Stimulated activated CD8-positive, alpha-beta memory T cell treated with anti-CD3 and anti-CD28 coated beads, Interleukin-15, amount 100 ng/mL, for 4 hours (primary cell): ENCODE data around the gene HOXC6.
"Not testable (repeated sequence)": the region's sequence is repeated elsewhere in the genome, so short reads cannot be mapped to it uniquely, and the experiment has no call there.

Experiments used
- DNase-seq, 2 donors: peaks; one replicate each; pipeline ENCODE4 v3.0.0-alpha.2; 2020; ENCODE audit warnings: low read depth in 2 of 2

HOXC6 gene

DNA sequence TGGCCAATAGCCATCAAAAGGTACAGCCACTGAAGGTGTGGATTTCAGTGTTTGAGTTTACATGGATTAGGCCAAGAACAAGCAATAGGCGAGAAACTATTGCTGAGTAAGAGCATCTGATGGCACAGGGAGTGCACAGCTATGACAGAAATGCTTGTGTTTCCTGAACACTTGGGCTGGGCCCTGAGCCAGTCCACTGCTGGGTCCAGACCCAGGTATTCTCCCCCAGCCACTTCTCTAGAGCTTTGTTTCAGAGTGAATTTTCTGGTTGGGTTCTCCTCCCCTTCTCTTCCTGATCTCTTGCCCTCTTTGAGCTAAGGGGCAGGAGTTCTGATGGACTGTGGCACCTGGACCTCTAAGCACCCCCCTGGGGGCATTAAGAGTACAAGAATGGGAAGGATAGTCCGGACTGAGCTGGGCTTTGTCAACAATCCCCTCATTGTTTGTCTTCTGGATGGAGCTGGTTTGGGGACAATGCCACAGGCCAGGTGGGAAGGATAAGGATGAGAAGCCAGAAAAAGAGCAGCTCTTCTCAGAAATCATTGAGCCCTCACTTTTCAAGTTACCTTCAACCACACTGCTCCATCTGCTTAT, 13.0 kb downstream of the HOXC6 start:
- DNase-seq = no peak

DNA sequence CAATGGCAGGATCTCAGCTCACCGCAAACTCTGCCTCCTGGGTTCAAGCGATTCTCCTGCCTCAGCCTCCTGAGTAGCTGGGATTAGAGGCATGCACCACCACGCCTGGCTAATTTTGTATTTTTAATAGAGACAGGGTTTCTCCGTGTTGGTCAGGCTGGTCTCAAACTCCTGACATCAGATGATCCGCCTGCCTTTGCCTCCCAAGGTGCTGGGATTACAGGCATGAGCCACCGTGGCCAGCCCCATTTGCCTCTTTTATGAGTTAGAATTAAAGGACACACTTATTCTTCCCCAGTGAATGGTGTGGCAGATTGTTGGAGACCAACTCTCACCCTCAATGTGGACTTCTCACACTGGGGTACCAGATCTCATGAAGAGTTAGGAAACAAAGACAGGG, 13.8 kb downstream of the HOXC6 start:
- DNase-seq = not testable (repeated sequence)

DNA sequence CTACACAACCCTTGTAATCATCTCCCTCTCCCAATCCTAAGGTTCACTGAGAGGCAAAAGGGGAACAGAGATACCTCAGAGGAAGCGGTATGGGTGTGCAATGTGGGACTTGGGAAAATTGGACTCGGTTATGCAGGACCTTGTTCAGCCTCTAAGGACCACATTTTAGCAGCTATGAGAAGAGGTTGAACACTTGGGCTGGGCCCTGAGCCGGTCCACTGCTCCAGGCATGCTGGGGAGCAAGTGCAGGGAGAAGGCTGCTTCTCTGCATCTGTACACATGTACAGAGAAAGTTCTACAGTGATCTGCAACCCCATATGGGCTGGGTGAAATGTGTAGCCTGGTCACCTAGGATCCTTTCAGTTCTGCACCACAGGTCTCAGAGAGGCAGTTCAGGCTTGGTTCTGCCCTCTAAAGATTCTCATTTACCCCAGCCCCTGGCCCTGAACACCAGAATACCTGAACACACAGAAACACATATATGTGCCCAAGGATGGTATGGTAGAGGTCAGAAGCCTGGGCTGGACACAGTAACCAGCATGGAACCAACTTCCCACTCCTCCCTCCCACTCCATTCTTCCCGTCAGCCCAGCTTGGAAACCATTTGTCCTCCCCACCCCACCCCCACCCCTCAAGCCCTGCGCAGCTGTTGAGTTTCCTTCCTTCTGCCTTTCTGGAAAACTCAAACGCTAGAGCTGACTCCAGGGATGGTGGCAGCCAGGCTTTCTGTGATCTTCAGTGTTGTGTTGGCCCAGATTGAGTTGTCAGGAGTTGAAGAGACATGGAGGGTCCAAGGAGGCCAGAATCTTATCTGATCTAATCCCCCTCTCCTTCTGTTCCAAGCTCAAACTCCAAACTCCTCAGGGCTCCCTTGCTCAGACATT, 15.0 kb downstream of the HOXC6 start:
- no peak for DNase-seq

DNA sequence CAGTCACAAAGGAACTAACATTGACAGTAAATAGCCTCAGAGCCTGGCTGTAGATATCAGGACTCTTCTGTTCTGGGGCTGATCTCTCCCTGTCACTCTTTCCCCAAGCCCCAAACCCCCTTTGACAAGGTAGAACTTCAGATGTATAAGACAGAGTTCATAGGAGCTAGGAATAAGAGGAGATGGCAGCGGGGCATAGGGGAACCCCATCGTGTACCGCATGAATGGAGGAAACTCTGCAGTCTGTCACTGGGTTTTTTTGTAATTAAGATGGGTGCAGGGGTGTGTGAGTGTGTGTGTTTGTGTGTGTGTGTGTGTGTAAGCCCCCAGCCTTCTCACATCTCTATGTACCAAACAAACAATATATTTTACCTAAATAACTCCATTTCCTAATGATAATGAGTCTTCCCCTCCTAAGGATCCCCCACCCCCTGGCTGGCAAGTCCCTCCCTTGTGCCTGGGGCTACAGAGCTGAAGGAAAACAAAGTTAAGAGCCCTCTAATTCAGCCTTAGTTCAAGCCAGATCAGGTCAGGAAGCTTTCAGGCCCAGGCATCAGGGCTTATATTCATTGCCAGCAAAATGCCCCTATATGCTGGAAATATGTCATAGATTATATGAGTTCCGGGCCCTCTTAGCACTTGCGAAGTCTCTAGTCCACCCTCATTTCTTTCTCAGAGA, 16.3 kb downstream of the HOXC6 start:
- no peak for DNase-seq

DNA sequence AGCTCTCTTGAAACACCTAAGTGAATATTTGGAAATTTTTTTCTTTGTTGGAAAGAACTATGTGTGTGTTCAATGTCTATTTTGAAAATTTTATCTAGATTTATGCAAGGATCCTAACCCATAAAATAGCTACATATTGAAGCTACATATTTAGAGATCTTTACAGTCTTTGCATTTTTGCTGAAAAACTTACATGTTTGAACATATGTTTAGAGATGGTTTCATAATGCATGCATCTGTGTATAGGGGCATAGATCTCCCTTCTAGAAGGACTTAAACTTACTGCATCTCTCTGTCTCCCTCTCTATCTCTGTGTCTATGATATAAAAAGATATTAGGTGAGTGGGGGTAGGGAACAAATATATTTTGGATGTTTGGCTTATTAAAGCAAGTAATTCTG, 17.2 kb downstream of the HOXC6 start:
- DNase-seq = no peak

DNA sequence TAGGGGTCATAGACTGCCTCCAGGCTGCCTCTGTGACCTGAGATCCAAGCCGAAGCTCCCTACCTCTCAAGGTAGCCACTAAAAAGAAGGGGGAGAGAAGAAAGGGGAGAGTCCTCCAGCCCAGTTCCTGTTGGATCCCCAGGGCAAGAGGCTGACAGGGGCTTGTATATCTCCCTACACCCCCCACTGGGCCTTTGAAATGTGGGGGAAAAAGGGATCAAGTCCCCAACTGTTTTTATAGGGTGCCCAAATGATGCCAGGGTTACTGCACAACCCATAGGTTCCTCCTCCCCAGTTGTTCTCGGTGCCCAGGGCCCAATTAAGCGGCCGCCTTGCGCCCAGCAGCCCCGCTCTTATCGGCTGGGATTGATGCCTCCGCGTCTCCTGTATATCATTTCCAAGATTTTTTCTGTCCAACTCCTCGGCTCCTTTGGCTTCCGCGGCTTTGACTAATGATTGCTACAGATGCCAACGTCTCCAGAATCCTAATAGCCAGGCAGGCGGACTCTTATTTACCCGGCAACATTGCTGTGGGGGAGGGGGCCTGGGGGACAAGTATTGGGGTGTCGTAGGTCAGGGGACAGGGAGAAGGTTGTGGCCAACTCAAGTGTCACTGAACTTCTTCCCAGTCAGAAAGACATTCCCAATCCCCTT, 17.8 kb downstream of the HOXC6 start:
- no peak for DNase-seq

DNA sequence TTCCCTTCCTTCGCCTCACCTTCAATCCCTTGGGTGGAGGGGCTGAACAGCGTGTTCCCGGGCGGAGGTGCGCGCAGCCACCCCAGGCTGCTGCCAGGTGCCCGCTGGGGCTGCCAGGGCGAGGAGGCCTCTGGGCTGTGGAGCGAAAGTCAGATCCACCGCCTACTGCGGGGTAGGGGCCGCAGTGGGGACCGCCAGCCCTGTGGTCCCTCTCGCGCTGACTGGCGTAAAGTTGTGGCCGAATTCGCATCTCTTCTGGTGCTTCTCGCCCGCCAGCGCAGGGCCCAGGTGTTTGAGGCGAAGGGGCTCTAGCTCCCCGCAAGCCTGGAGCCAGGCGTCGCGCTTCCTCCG, 18.5 kb downstream of the HOXC6 start:
- no peak for DNase-seq

DNA sequence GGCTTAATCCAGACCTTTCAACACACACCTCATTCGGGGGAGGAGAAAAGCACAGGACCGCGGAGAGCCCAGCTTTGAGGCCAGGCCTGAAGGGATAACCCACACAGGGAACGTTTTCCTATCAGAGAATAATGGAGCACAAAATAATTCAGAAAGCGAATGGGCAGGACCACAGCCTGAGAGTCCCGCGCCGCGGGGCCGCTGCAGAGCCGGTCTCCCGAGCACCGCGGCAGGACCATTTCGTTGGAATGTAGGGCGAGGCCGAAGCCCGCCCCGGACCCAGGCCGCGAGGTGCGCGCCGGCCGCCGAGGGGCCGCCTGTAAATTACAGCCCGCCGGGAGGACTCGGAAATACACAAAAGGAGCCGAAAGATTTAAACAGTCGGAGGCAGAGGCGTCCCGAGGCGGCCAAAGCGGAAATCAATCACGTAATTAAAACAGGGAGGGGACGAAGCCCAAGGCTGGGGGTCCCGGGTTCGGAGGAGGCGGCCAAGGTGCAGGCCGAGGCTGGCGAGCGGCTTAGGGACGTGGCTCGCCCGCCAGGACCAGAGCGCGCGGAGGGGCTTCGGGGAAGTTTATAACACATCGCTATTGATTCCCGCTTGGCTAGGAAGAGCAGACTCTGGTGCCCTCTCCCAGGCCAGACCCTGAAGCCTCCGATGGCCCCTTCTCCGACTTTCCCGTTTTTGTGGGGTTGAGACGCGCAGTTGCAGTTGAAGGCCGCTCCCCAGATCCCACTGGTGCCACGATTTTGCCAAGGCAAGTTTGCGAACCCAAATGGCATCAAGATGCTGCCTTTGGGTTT, 19.1 kb downstream of the HOXC6 start:
- DNase-seq = no peak

DNA sequence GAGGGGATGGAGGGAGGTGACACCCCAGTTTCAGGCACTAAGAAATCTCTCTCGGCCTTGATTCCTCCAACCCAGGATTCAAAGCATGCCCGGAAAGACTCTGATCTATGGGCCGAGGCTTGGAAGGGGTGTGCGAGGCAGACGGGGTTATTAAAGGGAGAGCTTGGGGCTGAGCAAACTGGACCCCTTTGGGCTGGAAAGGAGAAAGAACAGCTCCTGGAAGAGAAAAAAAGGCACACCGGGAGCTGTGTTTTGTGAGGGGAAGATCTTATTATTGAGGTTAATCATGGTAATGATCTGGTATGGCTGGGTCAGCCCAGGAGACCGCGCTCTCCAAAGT, 19.7 kb downstream of the HOXC6 start:
- no peak for DNase-seq

DNA sequence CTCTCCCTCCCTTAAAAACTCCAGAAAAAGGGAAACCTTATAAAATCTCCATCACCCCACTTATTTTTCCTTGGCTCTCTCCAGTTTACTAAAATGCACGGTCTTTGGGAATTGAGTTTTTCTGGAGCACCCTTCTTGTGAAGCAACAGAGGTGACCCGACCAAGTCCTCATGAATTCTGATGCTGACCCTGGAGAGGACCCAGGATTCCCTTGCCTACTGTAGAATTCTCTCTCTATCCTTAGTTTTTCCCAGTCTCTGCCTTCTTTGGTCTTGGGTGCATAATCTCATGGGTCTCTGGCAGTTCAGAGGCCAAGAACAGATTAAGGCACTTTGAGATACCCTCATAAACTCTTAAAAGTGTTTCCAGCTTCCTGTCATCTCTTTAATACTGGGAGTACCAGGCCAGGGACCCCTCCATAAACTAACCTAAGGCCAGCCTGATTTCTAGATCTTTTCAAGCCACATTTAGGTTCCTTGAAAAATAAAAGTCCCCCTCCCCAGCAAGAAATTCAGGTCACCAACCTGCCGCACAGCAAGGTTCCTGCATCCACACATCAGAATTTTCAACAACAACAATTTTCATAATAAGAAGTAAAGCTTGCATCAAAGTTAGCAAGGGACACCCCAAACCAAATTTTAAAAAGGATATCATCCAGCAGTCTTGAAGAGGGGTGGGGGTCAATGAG, 20.3 kb downstream of the HOXC6 start:
- no peak for DNase-seq

DNA sequence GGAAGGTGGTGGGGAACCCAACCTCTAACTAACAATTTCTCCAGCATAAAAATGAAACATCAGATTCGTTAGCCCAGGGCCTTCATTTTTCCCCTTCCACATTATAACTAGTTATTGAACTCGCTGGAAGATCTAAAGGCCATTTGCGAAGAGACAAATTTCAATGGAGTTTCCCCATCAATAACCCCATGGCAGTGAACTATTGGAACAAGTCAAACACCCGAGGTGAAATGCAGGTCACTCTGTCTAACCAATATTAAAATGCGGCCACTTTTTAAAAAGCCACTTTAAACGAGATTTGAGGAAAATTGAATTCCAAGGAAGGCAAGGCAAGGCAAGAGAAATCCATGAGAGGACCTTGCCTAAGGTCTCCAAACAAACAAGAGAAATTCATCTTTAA, 20.9 kb downstream of the HOXC6 start:
- no peak for DNase-seq

DNA sequence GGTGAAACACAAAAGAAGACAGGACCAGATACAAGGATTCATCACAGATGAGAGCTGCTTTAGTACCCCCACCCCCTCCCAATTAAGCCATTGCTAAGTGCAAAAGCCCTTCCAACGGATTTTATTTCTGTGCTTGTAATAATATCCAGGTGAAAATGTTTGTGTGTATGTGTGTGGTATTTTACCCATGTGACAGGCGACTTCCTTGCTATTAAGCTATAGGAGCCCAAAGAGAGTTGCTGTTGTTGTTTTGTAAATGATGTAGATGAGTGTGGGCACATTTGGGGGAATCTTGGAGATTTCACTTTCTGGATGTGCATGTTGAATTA, 22.2 kb downstream of the HOXC6 start:
- no peak for DNase-seq

DNA sequence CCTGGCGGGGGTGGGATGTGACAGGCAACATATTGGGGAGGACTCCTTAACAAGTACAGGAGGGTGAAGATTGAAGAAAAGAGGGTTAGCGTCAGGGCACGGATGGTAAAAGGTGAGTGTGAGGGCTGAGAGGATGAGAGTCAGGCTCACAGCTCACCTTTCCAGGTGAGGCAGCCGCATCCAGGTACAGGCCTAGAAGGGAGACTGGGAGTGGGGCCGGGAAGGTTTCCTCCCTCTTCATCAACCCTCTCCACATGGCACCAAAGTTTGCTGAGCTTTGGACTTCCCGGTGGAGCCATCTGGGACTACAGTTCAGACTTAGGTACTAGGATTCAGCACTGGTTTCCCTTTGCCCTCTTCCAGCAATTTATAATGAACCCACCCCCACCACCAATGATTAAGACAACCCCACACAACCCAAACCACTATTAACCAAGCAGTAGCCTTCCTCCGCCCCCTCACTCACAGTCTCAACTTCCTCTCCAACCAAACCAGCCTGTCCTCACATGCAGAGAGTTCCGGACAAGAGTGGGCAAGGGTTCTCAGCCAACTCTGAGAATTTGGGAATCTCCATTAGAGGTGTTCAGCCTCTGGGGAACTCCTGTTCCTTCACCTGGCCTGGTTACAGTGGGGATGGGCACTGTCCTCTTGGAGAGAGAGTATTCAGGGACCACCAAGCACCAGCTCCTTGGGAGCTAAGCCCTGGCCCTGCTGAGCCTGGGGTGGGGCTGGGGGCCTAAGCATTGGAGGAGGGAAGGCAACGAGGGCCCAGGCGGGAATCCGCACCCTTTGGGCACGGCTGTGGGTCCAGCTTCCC, 23.0 kb downstream of the HOXC6 start:
- no peak for DNase-seq

DNA sequence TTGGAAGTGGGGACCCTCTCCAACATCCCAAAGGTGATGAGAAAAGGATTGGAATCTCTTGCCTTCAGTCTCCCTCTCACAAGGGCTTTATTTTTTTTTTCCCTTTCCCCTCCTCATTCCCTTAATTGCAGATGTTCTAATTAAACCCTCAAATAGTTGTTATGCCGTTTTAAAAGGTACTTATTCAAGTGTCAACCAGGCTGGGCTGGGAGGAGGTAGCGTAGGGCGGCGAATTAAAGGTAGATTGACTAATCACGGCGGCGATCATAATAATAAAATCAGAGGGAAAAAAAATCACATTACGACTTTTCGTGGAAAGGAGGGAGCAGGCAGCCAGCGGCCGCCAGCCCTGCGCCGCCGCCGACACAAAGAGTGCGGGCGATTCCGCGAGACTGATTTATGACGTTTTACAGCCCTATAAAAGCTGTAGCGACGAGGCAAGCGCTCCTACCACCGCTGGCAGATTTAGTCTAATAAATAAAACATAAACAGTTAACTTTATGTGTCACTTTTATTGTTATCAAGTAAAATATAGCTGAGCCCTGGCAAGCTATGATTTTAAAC, 23.7 kb downstream of the HOXC6 start:
- DNase-seq = no peak

DNA sequence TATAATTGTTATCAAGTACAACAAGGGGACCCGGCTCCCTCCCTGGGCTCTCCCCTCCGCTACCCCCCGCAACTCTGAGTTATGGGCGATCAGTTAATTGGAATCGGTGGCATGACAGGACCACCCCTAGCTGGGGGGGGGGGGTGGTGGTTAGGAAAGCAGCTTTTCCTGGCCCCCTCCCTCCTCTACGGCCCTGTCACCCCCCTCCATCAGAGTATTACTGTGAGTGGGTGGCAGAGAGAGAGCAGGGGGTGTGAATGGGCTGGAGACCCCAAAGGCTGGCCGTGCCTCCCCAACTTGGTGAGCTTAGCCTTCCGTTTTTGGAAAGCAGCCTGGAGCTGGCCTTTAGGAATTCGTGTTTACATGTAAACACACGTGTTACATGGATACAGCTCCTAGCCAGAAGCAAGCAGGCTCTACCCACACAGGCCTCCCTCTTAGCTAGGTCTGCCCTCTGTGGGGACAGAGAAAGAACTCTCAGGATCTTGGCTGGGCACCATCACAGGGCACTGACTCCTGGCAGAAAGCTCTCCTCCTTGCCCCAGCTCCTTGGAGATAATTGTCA, 24.3 kb downstream of the HOXC6 start:
- DNase-seq = no peak

DNA sequence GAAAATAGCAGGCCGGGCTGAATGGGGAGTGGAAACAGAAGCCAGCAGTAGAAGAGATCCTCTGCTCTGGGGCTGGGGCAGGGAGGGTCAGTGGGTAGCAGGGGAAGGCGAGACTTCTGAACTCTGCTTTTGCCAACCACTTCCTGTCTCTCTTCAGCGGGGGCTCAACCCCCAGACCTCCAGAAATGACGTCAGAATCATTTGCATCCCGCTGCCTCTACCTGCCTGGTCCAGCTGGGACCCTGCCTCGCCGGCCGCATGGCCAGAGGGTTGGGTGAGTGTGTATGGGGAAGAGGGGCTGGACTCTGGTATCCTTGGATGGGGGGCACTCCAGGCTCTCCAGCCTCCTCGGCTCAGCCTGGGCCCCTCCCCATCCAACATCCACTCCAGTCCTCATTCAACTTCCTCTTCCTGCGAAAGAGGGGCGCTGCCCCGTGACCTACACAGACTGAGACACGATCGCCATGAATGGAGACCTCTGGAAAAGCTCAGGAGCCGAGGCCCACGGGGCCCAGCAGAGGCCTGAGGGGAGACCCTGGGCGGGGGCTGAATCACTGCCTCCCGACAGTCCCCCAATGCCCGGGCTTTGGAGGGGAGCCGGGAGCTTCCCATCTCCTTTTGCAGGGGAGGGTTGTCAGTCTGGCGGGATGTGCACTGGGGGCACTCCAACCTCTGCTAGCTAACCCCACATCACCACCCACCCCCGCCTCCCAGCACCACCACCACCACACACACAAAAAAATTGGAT, 24.9 kb downstream of the HOXC6 start:
- no peak for DNase-seq

DNA sequence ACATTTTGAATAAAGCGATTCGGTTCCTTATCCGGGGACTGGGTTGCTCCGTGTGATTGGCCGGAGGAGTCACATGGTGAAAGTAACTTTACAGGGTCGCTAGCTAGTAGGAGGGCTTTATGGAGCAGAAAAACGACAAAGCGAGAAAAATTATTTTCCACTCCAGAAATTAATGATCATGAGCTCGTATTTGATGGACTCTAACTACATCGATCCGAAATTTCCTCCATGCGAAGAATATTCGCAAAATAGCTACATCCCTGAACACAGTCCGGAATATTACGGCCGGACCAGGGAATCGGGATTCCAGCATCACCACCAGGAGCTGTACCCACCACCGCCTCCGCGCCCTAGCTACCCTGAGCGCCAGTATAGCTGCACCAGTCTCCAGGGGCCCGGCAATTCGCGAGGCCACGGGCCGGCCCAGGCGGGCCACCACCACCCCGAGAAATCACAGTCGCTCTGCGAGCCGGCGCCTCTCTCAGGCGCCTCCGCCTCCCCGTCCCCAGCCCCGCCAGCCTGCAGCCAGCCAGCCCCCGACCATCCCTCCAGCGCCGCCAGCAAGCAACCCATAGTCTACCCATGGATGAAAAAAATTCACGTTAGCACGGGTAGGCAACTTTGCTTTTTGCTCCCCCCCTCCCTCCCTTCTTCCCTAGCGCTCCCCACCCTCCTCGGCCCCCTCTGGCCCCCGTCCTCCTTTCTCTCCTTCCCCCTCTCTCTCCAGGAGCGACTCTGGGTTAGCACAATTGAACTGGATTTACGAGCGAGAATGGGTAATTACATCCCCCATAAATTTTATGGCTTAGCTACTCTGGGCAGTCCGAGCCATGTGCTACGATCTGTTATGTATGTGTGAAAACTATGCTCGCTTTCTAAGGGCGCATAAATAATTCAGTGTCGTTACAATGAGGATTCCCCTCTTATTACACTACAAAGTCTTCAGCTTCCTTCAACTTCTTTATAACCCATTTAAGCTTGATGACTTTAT, 25.8 kb downstream of the HOXC6 start, which contains the start of gene HOXC4:
HOXC4 (plus strand) TSS at position 85 of the 991 bp plus-strand sequence; CDS start at position 173, 88 bp downstream.
- no peak for DNase-seq

DNA sequence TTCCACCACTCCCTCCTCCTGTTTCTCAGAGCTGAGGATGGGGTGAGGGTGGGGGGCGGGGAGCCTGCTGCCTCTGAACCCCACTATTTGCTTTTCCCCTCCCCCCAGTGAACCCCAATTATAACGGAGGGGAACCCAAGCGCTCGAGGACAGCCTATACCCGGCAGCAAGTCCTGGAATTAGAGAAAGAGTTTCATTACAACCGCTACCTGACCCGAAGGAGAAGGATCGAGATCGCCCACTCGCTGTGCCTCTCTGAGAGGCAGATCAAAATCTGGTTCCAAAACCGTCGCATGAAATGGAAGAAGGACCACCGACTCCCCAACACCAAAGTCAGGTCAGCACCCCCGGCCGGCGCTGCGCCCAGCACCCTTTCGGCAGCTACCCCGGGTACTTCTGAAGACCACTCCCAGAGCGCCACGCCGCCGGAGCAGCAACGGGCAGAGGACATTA, 26.5 kb downstream of the HOXC6 start:
- no peak for DNase-seq
